NCI-H446 treated with DMSO at 0.1 percent for 48 hours (cell line): Measurements from ENCODE around the gene CNN1.
A peak's percentile ranks its signal among the peaks of the same experiment; 100 is the strongest.
"Not testable (repeated sequence)": the region's sequence is repeated elsewhere in the genome, so short reads cannot be mapped to it uniquely, and the experiment has no call there.

ENCODE experiments used
- DNase-seq: peaks from one replicate; lab custom pipeline; 2025; lab: John Stamatoyannopoulos, UW

The CNN1 gene

GRCh38 chr19:11534948-11535347, 3.7 kb upstream of the CNN1 start:
- no peak for DNase-seq

- DNase-seq, result peak; percentile 67
These were observed 2.7 kb upstream of the CNN1 start for GRCh38 chr19:11535792-11536595.

- no peak for DNase-seq
These were observed 1.1 kb downstream of the CNN1 start for GRCh38 chr19:11539495-11540365.

GRCh38 chr19:11540645-11541044, 2.0 kb downstream of the CNN1 start:
- no peak for DNase-seq

DNA sequence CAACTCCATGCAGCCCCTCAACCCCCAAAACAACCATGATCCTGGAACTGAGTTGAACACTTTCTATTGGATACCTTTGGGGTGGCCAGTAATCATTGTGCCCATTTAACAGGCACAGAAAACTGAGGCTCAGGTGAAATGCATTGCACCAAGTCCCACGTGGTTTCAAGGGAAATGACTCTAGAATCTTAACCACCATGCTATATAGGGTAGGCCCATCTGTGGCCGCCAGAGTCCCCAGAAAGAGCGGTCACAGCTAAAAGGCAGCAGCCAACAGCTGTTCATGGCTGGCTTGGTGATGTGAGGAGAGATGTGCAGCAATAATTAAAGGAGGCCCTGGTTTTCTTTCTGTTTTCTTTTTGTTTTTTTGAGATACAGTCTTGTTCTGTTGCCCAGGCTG, 2.6 kb downstream of the CNN1 start:
- no peak for DNase-seq

DNA sequence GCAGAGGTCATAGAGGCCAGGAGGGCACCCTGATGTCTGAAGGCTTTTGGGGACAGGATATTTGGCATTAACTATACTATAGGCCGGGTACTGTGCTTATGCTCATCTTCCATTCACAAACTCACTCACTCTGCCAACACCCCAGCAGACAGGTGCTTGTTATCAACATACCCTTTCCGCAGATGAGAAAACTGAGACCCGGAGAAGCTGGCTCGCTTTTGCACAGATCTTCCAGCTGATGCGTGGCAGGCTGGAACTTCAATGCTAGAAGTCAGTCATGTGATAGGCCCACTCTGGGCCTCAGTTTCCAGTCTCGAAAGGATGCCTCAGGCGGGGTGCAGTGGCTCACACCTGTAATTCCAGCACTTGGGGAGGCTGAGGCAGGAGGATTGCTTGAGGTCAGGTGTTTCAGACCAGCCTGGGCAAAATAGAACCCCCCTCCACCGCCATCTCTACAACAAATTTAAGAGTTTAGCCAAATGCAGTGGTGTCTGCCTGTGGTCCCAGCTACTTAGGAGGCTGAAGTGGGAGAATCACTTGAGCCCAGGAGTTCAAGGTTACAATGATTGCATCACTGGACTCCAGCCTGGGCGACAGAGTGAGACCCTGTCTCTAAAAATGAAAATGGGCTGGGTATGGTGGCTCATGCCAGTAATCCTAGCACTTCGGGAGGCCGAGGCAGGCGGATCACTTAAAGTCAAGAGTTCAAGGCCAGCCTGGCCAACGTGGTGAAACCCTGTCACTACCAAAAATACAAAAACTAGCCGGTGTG, 9.5 kb downstream of the CNN1 start:
- no peak for DNase-seq

GRCh38 chr19:11549386-11549953, 10.8 kb downstream of the CNN1 start:
- no peak for DNase-seq

DNA sequence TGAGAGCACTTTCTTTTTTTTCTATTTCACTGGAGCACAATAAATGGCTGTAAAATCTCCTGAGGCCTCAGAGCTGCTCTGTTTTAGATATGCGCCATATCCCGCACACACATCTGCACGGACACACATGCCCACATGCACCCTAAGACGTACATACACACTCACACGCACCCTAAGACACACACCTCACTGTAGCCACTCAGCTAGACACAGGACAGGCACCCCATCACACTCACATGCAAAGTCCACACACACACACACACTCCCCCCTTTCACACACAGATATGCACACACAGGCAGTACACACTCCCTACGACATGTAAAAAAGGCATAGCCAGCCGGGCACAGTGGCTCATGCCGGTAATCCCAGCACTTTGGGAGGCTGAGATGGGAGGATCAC, 11.6 kb downstream of the CNN1 start:
- DNase-seq, result no peak

- no peak for DNase-seq
These were observed 13.1 kb downstream of the CNN1 start for GRCh38 chr19:11551603-11552235.

DNA sequence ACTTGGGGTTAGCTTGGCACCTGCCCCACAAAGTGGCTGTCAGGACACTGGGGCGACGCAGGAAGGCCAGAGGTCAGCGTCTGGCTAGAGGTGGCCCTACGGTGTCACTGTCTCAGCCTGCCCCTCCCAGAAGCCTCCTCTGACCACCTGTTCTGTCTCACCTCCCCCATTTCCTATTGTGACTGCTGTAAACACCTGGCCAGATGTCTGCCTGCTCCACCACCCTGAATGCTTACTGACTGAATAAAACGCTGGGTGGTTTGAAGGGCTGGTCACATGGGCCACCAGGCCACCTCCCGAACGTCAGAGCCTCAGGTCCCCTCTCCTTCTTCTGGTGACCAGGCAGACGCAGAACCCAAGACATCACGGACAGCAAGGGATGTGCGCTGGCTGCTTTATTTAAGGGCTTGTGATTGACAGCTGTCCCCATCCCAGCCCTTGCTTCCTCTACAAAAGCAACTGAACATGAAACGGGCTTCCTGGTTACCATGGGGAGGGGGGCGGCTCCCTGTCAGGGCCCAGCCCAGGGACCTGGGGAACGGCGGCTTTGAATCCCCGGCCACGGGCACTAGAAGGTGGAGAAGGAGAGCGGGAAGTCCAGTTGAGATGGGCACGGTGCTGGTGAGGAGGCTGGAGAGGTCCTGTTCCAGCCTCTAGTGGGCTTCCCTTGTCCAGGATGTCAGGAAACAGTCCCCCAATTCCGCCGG, 14.2 kb downstream of the CNN1 start:
- no peak for DNase-seq

DNA sequence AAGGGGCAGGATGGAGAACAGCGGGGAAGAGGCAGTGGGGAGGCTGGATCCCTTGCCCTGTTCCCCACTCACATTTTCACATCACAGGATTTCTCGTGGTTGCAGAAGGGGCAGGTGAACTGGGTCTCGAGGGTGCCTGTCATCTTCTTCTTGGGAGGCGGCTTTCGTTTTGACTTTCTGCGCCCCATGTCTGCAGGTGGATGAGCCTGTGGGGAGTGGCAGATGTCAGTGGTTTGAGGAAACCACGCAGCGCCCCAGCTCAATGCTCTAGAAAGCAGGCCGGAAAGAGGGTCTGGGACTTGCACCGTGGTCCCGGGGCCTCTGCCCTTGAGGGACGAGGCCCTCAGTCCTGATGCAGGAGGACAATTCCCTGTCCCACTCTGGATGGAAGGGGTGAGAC, 15.5 kb downstream of the CNN1 start:
- no peak for DNase-seq

GRCh38 chr19:11555246-11555645, 16.6 kb downstream of the CNN1 start:
- no peak for DNase-seq

GRCh38 chr19:11556634-11557420, 18.2 kb downstream of the CNN1 start:
- no peak for DNase-seq

DNA sequence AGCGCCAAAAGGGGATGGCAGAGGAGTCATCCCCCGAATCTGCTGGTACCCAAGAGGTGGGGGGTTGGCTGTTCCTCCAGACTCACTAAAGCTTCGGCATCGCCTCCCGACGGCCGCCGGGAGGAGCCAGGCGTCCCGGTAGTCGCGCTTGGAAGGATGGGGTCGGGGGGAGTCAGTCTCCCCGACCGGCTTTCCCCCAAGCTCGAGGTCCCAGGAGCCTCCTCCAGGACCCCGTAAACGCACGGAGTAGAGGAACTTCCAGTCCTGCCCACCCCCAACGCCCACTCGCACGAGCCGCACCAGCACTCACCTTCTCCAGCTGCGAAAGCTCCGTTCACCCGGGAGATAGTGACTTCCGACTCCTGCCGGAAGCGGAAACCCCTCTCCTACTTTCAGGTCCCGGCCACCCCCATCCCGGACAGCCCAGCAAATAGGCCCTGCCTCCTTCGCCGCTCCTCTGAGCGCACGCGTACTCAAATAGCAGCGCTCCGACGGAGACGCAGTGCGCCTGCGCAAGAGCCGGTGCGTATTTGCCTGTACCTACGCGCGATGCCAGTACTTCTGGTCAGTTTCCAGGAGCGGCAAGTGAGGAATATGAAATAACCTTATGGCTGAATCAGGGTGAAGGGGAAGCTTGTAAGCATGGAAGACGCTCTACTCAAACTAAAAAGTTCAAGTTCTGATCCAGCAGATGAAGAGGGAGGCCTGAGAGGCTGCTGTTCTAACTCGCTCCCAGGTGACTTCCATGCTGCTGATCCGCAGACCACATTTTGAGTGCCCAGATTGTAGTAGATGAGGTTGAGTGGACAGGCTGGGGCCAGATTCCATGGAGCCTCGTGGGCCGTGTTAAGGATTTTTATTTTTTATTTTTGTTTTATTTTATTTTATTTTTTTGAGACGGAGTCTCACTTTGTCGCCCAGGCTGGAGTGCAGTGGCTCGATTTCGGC, 20.5 kb downstream of the CNN1 start, which contains the start of gene ELOF1:
Gene ELOF1 (minus strand): TSS at position 350 of the 948 bp plus-strand sequence. CDS start 4,883 bp downstream, outside the sequence.
- peak; percentile 96 for DNase-seq

- DNase-seq, result peak; percentile 72
These were observed 21.9 kb downstream of the CNN1 start for GRCh38 chr19:11560404-11561051.

DNA sequence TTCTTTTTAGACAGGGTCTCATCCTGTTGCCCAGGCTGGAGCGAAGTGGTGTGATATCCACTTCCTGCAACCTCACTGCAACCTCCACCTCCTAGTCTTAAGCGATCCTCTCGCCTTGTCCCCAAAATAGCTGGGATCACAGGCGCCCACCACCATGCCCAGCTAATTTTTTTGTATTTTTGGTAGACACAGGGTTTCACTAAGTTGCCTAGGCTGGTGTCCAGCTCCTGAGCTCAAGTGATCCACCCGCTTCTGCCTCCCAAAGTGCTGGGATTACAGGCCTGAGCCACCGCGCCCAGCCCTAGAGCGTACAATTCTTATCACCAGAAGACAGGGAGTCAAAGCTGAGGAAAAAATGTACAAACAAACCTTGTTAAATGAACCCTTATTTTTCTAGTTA, 24.9 kb downstream of the CNN1 start:
- DNase-seq, result no peak

- not testable (repeated sequence) for DNase-seq
These were observed 25.6 kb downstream of the CNN1 start for GRCh38 chr19:11564082-11564807.

- not testable (repeated sequence) for DNase-seq
These were observed 27.0 kb downstream of the CNN1 start for GRCh38 chr19:11565649-11565980.
